Endothelial cell of umbilical vein (primary cell): ENCODE data around the gene KCNV2. TPM values are rescaled to one million over a fixed set of nuclear protein-coding genes. Genes with fewer than 3 reads are reported as not detected.

Experiments used
- BruUV-seq: library from RNA; stranded (reverse); fragments of 400-500 nt; replicated peaks from 2 replicates; lab custom pipeline; 2021; lab: Mats Ljungman, UMichigan
- CTCF ChIA-PET: fragments of 300-600, 350-600 bp; sonication (Branson Sonifier 250); formaldehyde crosslinking; loops from one replicate; lab custom pipeline; 2021; ENCODE audit warnings: antibody characterized with exemption, inconsistent platforms; lab: Charles Lee
- POLR2A ChIA-PET: fragments of 300-600, 350-600 bp; sonication (Branson Sonifier 250); formaldehyde crosslinking; loops from one replicate; lab custom pipeline; 2021; ENCODE audit warnings: antibody characterized with exemption, inconsistent platforms; lab: Charles Lee
- DNase-seq: peaks from one replicate; pipeline ENCODE4 v3.0.0-alpha.2; 2011; ENCODE audit warnings: low read depth, low spot score
- FAIRE-seq: peaks from 2 replicates; lab custom pipeline; 2011; peaks lifted over from hg19 to GRCh38; lab: Jason Lieb, UNC
- H2AFZ ChIP-seq: 2 replicates; pipeline ENCODE4 v1.6.0; 2012; ENCODE audit warnings: low read depth, low read length, control low read depth, inconsistent platforms
- H3K27ac ChIP-seq: 2 replicates; pipeline ENCODE4 v1.5.1; 2011; ENCODE audit warnings: low read depth, mild to moderate bottlenecking, control low read depth, low read length, moderate library complexity; ENCODE audit not compliant: insufficient read depth
- H3K27me3 ChIP-seq, 2 experiments: 2 replicates each; pipeline versions ENCODE4 v1.6.0 to v1.6.1; 2011; ENCODE audit warnings: low read length in 2 of 2, mixed read lengths in 1 of 2; ENCODE audit not compliant: control insufficient read depth in 2 of 2, insufficient read depth in 2 of 2
- H3K36me3 ChIP-seq, 2 experiments: 2 replicates in 1 of 2; 3 replicates in 1 of 2; pipeline ENCODE4 v1.5.1; 2011; ENCODE audit warnings: low read length in 2 of 2, mild to moderate bottlenecking in 1 of 2, moderate library complexity in 1 of 2; ENCODE audit not compliant: control insufficient read depth in 2 of 2, insufficient read depth in 2 of 2; ENCODE audit errors: extremely low read depth in 1 of 2
- H3K4me1 ChIP-seq: 3 replicates; pipeline ENCODE4 v1.5.1; 2011; ENCODE audit warnings: mild to moderate bottlenecking, low read length; ENCODE audit not compliant: control insufficient read depth, insufficient read depth; ENCODE audit errors: extremely low read depth
- H3K4me2 ChIP-seq: 2 replicates; pipeline ENCODE4 v1.6.1; 2011; ENCODE audit warnings: low read length, control low read depth, mixed read lengths; ENCODE audit not compliant: insufficient read depth
- H3K4me3 ChIP-seq, 3 experiments: fragments of 200-600 bp in 1 of 3; sonication (generic), shearing (Covaris generic) in 1 of 3; replicated peaks in 1 of 3; 2 replicates each; pipeline ENCODE4 v1.5.1; 2011 to 2016; ENCODE audit warnings: control low read depth in 3 of 3, low read length in 3 of 3, mild to moderate bottlenecking in 2 of 3, inconsistent platforms in 1 of 3, low read depth in 1 of 3, moderate library complexity in 1 of 3; ENCODE audit not compliant: insufficient read depth in 1 of 3
- H3K79me2 ChIP-seq: 2 replicates; pipeline ENCODE4 v1.6.0; 2012; ENCODE audit warnings: low read length, inconsistent platforms; ENCODE audit not compliant: control insufficient read depth, insufficient read depth
- H3K9ac ChIP-seq: replicated peaks from 2 replicates; pipeline ENCODE3; 2011; ENCODE audit warnings: low read length, control low read depth; ENCODE audit not compliant: insufficient read depth; ENCODE audit errors: extremely low read depth
- H3K9me1 ChIP-seq: replicated peaks from 3 replicates; pipeline ENCODE4 v1.6.0; 2011; ENCODE audit warnings: mild to moderate bottlenecking, low read length; ENCODE audit not compliant: control insufficient read depth, insufficient read depth; ENCODE audit errors: extremely low read depth
- H3K9me3 ChIP-seq: replicated peaks from 2 replicates; pipeline ENCODE4 v1.5.1; 2012; ENCODE audit warnings: low read length, inconsistent platforms; ENCODE audit not compliant: control insufficient read depth, insufficient read depth
- H4K20me1 ChIP-seq: replicated peaks from 2 replicates; pipeline ENCODE3; 2011; ENCODE audit warnings: mild to moderate bottlenecking, low read length; ENCODE audit not compliant: control insufficient read depth, insufficient read depth; ENCODE audit errors: extremely low read depth
- CTCF ChIP-seq, 2 donors: IDR thresholded peaks; 1 replicate in 1 of 2; 2 replicates in 1 of 2; pipeline ENCODE4 v1.5.1; 2011; ENCODE audit warnings: low read length in 2 of 2, mild to moderate bottlenecking in 2 of 2, moderate library complexity in 2 of 2, control low read depth in 1 of 2, inconsistent platforms in 1 of 2, low read depth in 1 of 2; ENCODE audit not compliant: insufficient read depth in 1 of 2; ENCODE audit errors: extremely low read depth in 1 of 2
- EZH2 ChIP-seq: IDR thresholded peaks from 2 replicates; pipeline ENCODE4 v1.6.1; 2012; ENCODE audit warnings: borderline replicate concordance, low read depth, mild to moderate bottlenecking, moderate library complexity, low read length, inconsistent platforms; ENCODE audit not compliant: severe bottlenecking
- JUN ChIP-seq: IDR thresholded peaks from 2 replicates; pipeline ENCODE4 v1.6.1; 2011; ENCODE audit warnings: borderline replicate concordance, low read depth; ENCODE audit not compliant: insufficient read length, insufficient read depth
- POLR2A ChIP-seq: IDR thresholded peaks from 2 replicates; pipeline ENCODE4 v1.6.1; 2012; ENCODE audit warnings: low read depth, mild to moderate bottlenecking, control low read depth, low read length
- POLR2AphosphoS5 ChIP-seq: IDR thresholded peaks from 2 replicates; pipeline ENCODE4 v1.6.1; 2012; ENCODE audit warnings: low read depth, mild to moderate bottlenecking, control low read depth, low read length, moderate library complexity; ENCODE audit not compliant: insufficient read depth
- dilution Hi-C: fragments of 300-500 bp; cut with MboI; formaldehyde crosslinking; loops from one replicate; pipeline ENCODE4 v1.15.0; 2019; ENCODE audit warnings: low sequenced_read_pairs; ENCODE audit not compliant: extremely low pct_ligation_motif_present
- intact Hi-C: fragments of 100-400 bp; cut with micrococcal nuclease; formaldehyde crosslinking; loops from one replicate; pipeline ENCODE4 v1.10.0; 2022
- polyA plus RNA-seq, 4 experiments: library from polyadenylated mRNA; depleted of rRNA in 3 of 4; stranded (reverse) in 3 of 4; unstranded in 1 of 4; fragments of >200 nt; gene quantifications; 2 replicates each; pipeline versions ENCODE4 v1.2.1 to v1.2.3, GENCODE V29; 2011 to 2012; ENCODE audit warnings: missing spikeins in 1 of 4
- total RNA-seq: library from RNA; stranded (reverse); gene quantifications from 2 replicates; pipeline ENCODE4 v1.2.3, GENCODE V29; 2021

The KCNV2 gene
- total and polyA plus RNA-seq, 2 donors (not counting 3 experiments of a cell fraction or from before 2014, with no cell fraction given), result not detected

- no peak for FAIRE-seq
- no peaks in the 10 kb centered on the region for H3K79me2 ChIP-seq
- no peaks in the 10 kb centered on the region for H4K20me1 ChIP-seq
- H2AFZ ChIP-seq, result no peak overlapping the region
- dilution Hi-C loops, result no loop called here
- no peaks in the 10 kb centered on the region for H3K9me3 ChIP-seq
- ChIA-PET POLR2A (no interaction called here), CTCF (no interaction called here)
- no peak overlapping the region for H3K4me3 ChIP-seq
- no peak overlapping the region for H3K4me2 ChIP-seq
- no peaks in the 10 kb centered on the region for H3K9me1 ChIP-seq
- H3K27me3 ChIP-seq, result no peaks in the 10 kb centered on the region
- H3K9ac ChIP-seq, result no peak overlapping the region
- TF ChIP-seq POLR2A (no peak), CTCF (IDR thresholded peaks at IDR 0.05; ENCODE audit: extremely low read depth in 1 of 2, insufficient read depth in 1 of 2, low read depth in 1 of 2, low read length in 2 of 2) (no peak), JUN (no peak), POLR2AphosphoS5 (no peak), EZH2 (no peak)
- H3K4me1 ChIP-seq, result no peaks in the 10 kb centered on the region
- intact Hi-C loops, result loop anchor here (5.0 kb wide), 2 partner anchors 404 to 484 kb away; no protein-coding TSS in a partner anchor
- DNase-seq, result no peak
- H3K27ac ChIP-seq, result no peak overlapping the region
- no TSS peak for BruUV-seq
- no peaks in the 10 kb centered on the region for H3K36me3 ChIP-seq
Measured at GRCh38 chr9:2725898-2726649, 8.8 kb downstream of the KCNV2 start.
